Measurements from ENCODE around the gene PTPRD.

PTPRD gene

GRCh38 chr9:8734760-8735159 is 1878.0 kb downstream of the PTPRD start:
- DNase-seq, result no peak

DNA sequence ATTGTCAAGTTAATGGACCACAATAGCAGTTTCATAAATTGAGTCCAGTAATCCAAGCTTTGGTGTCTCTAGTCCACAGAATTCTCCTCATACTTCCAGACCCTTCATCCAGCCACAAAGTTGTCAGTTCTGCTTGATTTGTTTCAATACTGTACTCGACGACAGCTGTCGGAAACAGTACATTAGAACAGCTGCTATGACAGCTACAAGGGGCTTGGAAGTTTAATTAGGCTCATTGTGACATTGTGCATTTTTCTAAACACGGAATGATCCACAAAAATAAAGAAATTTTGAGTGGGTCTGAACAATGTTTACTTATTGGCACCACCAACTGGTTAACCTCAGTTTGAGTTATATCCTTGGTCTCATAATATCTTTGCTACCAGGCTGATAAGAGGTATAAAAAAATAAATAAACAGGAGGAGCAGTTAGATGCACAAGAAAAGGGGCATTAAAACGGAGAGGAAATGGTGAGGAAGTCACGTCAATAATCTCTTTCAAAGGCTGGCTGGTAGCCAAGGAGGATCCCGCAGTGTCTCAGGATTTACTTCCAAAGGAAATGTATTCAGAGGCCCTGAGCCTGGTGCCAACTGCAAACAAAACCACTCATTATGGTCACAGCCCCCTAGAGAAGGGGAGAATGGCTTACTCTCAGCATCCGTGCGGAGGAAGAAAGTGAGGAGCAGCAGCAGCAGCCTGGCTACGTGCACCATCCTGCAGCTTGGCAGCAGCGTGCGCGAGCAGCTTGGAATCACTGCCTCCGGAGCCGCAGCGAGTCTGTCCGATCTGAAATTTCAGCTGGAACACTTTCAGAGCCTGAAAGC is 1879.5 kb downstream of the PTPRD start:
- DNase-seq, result peak; percentile 98

- DNase-seq, result no peak
These were observed 1880.3 kb downstream of the PTPRD start for GRCh38 chr9:8732367-8733075.

GRCh38 chr9:8730618-8731017 is 1882.2 kb downstream of the PTPRD start:
- no peak for DNase-seq

DNA sequence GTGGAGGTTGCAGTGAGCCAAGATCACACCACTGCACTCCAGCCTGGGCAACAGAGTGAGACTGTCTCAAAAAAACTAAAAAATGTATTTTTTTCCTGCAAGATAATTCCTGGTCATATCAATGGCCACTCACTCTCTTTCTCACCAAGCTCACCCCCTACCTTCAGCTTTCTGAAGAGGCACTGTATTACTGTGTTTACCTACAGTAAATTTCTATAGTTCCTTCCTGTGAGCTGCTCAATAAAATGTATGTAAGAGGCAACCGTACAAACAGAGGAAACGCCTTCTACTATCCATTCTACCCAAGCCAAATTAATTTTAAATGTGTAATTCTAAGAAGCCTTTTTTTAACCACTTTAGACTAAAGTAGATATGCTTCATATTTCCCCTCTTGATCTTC is 1883.9 kb downstream of the PTPRD start:
- peak; percentile 16 for DNase-seq

DNA sequence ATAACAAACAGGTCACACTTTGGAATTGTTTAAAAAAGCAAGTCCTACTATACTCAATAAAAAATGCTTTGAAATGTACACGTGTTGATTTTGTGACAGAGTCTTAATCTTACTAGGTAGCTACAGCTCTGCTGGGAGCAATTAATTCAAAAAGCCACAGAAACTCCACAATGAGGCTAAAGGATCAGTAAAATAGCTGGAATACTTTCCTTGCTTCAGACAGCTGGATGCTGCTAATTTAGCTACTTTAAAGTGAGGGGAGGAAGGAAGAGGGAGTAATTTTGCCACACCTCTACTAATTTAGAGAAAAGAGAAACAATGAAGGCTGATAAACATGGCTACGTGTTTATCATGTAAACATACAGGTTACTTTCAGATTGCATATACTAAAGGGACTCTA is 1885.6 kb downstream of the PTPRD start:
- no peak for DNase-seq

GRCh38 chr9:8726692-8727091 is 1886.1 kb downstream of the PTPRD start:
- DNase-seq, result no peak

DNA sequence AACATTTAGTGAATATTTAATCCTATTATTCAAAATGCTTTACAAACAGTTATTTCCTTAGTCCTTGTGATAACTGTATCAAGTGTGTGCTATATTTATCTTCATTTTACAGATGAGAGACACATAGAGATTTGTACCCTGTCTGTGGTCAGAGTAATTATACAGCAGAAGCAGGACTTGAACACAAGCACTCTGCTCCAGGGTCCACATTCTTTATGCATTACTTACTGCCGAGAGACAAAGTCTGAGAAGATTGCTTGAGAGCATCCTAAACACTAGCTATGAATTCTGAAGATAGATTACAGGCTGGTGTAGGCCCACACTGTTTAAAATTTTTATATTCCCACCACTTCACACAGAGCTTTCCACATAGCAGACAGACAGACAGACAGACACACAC is 1887.2 kb downstream of the PTPRD start:
- no peak for DNase-seq

DNA sequence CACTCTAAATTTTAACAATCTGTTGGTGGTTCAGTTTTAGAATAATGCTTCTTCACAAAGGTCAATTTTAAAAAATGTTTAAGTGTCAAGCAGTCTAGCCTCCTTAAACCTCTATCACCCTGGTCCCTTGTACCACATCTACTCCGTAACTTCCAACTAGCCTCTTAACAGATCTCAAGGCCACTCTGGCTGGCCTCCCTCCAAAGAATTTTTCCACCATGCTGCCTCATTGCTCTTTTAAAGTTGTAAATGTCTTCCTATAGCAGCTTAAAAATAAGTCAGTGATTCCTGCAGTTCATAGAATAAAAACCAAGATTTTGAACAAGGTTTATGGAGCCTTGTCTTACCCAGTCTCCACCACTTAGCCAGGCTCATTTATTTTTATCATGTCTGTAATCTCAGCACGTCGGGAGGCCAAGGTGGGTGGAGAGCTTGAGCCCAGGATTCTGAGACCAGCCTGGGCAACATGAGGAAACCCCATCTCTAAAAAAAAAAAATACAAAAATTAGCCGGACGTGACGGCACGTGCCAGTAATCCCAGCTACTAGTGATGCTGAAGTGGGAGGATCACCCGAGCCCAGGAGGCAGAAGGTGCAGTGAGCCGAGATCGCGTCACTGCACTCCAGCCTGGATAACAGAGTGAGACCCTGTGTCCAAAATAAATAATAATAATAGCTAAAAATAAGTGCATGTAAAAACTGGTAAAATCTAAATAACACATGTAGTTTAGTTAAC is 1888.4 kb downstream of the PTPRD start:
- no peak for DNase-seq

DNA sequence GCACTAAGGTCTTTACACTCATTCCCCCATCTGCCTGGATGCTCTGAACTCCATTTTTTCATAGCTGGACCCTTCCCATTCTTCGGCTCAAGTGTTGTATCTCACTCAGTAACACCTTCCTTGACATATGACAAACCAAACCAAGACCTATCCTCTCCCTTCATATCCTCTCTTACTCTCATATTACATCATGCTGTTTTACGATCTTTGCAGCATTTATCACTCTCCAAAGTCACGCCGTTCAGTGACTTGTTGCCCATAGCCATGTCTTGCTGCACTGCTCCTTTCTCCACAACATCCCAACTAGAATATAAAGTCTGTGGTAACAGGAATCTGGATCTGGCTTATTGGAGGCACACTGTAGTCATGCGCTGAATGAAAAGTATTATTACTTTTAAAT is 1889.6 kb downstream of the PTPRD start:
- no peak for DNase-seq

GRCh38 chr9:8719833-8720486 is 1892.8 kb downstream of the PTPRD start:
- DNase-seq, result no peak

- peak; percentile 53 for DNase-seq
These were observed 1894.6 kb downstream of the PTPRD start for GRCh38 chr9:8718121-8718725.

DNA sequence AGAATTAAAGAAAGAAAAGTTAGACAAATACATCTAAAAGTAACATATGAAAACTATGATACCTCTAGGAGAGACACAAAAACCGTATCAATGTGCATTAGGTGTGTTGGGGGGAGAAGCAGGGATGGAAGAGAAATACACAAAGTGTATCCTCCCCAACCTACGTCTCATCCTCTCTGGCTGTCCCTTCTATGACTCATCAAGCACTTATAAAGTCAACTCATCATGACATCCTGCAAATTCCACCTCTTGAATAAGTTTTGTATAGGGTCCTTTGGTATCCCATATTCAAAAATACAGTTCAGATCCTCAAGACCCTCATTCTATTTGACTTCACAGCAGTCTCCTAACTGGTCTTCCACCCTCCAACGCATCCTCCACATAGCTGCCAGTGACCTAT is 1895.7 kb downstream of the PTPRD start:
- DNase-seq, result no peak

DNA sequence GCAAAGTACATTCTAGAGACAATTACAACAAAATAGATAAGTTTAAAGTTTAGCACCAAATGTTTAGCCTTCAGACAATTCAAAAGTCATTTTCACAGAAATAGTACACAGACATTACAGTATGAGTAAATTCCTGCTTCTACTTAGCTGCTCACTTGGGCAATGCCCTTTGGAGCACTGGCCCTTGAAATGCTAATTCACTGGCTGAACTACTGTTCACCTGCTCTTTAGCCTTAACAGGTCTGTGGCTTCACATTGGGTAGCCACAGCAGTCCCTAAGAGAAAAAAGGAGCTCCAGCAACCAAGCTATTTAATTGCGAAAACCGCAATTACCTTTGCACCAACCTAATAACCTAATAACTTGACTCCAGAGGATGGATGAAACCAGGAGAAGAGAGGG is 1897.0 kb downstream of the PTPRD start:
- DNase-seq, result peak; percentile 9

GRCh38 chr9:8713811-8714165 is 1899.0 kb downstream of the PTPRD start:
- DNase-seq, result no peak

GRCh38 chr9:8713149-8713810 is 1899.5 kb downstream of the PTPRD start:
- no peak for DNase-seq

DNA sequence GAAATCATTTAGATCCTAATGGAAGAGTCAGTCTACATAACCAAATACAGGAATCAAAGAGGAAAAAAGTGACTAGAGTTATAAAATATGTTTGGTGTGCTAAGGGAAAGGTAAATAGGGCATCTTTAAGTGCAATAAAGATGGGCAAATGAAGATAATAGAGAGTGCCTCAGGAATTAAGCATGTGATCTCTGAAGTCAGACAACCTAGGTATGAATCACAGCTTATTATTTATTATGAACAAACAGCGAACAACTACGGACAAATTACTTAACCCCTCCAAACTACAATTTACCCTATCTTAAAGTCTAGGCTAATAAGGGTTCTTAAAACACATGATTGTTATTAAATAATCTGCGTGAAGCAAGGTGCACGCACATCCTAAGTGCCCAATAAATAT is 1903.1 kb downstream of the PTPRD start:
- DNase-seq, result no peak

DNA sequence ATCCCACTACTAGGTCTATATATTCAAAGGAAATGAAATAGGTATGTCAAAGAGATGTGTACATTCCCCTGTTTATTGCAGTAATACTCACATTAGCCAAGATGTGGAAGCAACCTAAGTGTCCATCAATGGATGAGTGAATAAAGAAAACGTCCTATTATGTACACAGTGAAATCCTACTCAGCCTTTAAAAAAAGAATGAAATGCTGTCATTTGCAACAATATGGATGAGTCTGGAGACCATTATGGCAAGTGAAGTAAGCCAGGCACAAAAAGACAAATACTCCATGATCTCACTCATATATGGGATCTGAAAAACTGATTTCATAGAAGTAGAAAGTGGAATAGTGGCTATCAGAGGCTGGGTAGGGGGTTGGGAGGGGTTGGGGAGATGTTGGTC is 1904.1 kb downstream of the PTPRD start:
- DNase-seq, result no peak

DNA sequence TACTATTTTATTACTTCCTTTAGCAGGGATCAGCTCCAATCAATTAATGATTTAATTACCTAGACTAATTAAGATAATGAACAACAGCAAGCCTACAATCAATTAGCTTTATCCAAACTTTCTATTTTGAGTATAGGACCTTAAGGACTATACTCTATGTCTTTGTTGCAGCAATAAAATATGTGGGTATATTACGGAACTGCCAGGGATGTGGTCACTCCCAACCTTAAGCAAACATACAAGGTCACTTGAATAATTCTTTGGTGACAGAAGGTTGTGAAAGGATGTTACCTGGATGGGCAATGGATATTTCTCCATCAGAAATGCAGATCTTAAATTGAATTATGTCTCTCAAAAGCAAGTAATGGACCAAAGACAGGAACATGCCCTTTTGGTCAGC is 1905.8 kb downstream of the PTPRD start:
- DNase-seq, result no peak

GRCh38 chr9:8706531-8706930 is 1906.3 kb downstream of the PTPRD start:
- no peak for DNase-seq

DNA sequence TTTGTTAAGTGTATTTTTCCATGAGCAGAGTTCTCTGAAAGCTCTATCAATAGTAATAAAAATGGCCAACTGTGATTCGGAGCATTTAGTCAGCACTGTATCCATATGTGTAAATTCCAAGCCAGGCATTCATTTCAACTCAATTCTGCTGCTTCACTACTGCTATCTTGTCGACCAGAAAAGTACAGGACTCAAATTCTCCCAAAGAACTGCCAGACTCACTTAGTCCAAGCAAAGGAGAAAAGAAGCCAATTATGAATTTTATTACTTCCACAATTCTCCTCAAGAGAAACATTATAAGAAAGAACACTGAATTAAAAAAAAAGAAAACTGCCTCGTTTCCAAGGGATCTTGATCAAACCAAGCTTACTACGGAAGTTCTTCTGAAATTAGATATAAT is 1906.9 kb downstream of the PTPRD start:
- DNase-seq, result no peak

DNA sequence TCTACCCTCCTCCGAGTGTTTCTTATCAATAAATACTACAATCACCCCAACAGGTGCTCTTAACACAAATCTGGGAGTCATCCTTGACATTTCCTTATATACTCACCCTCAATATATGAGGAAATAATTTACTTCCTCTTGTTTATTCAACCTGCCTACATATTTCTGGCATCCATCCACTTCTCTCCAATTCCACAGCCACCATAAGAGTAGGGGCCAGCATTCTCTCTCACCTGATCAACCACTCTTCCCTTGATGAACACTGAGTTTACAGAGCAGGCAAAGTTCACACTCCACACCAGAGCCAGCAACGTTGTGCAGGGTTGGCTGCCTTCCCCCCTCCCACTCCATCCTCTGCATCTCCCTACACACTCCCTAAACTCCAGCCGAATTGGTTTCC is 1908.9 kb downstream of the PTPRD start:
- no peak for DNase-seq
